ENCODE measurements around the gene CCNT2.
"Not testable (repeated sequence)": the region's sequence is repeated elsewhere in the genome, so short reads cannot be mapped to it uniquely, and the experiment has no call there.

GRCh38 chr2:134907441-134908116 is 11.0 kb upstream of the CCNT2 start:
- not testable (repeated sequence) for TF ChIP-seq CTCF (conservative IDR thresholded peaks at IDR 0.05; ENCODE audit: low read length); EZH2phosphoT487 (IDR thresholded peaks at IDR 0.05; ENCODE audit: borderline replicate concordance, low read depth, low read length)

All from OCI-LY7 (cell line).